ENCODE measurements around the gene UCN. TPM values are rescaled to one million over a fixed set of nuclear protein-coding genes. Genes with fewer than 3 reads are reported as not detected.

The UCN gene
- total RNA-seq, 1 experiment from 2014 or later: 4.4 TPM

DNA sequence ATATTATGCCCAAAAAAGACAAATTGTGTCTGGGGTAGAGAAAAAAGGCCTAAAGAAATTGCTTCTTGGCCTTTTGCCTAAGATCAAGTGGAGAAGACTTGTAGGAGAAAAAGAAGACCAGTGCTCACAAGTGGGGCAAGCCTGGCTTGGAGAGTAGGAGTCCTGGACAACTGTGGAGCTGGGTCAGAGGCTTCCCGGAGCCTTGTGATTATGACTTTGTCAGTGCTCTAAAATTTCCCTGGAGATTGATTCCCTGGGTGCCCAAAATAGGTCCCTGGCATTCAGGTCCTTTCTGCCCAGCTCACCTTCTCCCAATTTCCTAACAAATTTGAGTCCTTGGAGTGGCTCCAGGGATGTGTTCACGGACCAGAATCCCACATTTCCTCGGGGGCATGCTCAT lies 26.8 kb downstream of the UCN start:
- ChIA-PET POLR2A (no interaction called here), CTCF (interaction anchor here (0.6 kb wide), 2 partner anchors 144 to 403 kb away, joined by 3 to 5 read pairs; no protein-coding TSS in a partner anchor)
- no peak for ATAC-seq
- Histone ChIP-seq H3K9me3 (ENCODE audit: control insufficient read depth, insufficient read depth, low read depth, low read length) (no peaks in the 10 kb centered on the region), H3K27me3 (ENCODE audit: control insufficient read depth, insufficient read depth, low read length) (no peaks in the 10 kb centered on the region), H3K36me3 (ENCODE audit: control insufficient read depth, insufficient read depth, low read length) (no peaks in the 10 kb centered on the region), H3K4me1 (ENCODE audit: control insufficient read depth, insufficient read depth, low read length) (peaks cover 16% of the 10 kb centered on the region), H3K4me3 (ENCODE audit: low read depth in 2 of 2, low read length in 2 of 2) (no peak overlapping the region), H3K27ac (ENCODE audit: low read length) (no peak overlapping the region)
- BruUV-seq (replicated peaks): no TSS peak
- DNase-seq (ENCODE audit: low read depth, low spot score): no peak
- intact Hi-C loops (cut with micrococcal nuclease; ENCODE audit: unreplicated experiment) (loop anchor here (5.0 kb wide), 1 partner anchor 184 kb away; no protein-coding TSS in a partner anchor), in situ Hi-C loops (cut with HindIII; ENCODE audit: low pct_unique_long_range_greater_than_20kb, low sequenced_read_pairs) (no loop called here)
- TF ChIP-seq, protein P1, sequence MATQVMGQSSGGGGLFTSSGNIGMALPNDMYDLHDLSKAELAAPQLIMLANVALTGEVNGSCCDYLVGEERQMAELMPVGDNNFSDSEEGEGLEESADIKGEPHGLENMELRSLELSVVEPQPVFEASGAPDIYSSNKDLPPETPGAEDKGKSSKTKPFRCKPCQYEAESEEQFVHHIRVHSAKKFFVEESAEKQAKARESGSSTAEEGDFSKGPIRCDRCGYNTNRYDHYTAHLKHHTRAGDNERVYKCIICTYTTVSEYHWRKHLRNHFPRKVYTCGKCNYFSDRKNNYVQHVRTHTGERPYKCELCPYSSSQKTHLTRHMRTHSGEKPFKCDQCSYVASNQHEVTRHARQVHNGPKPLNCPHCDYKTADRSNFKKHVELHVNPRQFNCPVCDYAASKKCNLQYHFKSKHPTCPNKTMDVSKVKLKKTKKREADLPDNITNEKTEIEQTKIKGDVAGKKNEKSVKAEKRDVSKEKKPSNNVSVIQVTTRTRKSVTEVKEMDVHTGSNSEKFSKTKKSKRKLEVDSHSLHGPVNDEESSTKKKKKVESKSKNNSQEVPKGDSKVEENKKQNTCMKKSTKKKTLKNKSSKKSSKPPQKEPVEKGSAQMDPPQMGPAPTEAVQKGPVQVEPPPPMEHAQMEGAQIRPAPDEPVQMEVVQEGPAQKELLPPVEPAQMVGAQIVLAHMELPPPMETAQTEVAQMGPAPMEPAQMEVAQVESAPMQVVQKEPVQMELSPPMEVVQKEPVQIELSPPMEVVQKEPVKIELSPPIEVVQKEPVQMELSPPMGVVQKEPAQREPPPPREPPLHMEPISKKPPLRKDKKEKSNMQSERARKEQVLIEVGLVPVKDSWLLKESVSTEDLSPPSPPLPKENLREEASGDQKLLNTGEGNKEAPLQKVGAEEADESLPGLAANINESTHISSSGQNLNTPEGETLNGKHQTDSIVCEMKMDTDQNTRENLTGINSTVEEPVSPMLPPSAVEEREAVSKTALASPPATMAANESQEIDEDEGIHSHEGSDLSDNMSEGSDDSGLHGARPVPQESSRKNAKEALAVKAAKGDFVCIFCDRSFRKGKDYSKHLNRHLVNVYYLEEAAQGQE (IDR thresholded peaks at IDR 0.05; ENCODE audit: insufficient read depth in 1 of 2, low read depth in 2 of 2, low read length in 1 of 2): no peak
- TF ChIP-seq SIN3A (IDR thresholded peaks at IDR 0.05; ENCODE audit: borderline replicate concordance, insufficient read depth, low read depth, low read length): no peak
- no peak for TF ChIP-seq TCF7L2 (IDR thresholded peaks at IDR 0.05; ENCODE audit: low read depth, low read length)
- TF ChIP-seq POLR2AphosphoS5 (IDR thresholded peaks at IDR 0.05; ENCODE audit: low read depth, low read length): no peak
- TF ChIP-seq, protein P2, sequence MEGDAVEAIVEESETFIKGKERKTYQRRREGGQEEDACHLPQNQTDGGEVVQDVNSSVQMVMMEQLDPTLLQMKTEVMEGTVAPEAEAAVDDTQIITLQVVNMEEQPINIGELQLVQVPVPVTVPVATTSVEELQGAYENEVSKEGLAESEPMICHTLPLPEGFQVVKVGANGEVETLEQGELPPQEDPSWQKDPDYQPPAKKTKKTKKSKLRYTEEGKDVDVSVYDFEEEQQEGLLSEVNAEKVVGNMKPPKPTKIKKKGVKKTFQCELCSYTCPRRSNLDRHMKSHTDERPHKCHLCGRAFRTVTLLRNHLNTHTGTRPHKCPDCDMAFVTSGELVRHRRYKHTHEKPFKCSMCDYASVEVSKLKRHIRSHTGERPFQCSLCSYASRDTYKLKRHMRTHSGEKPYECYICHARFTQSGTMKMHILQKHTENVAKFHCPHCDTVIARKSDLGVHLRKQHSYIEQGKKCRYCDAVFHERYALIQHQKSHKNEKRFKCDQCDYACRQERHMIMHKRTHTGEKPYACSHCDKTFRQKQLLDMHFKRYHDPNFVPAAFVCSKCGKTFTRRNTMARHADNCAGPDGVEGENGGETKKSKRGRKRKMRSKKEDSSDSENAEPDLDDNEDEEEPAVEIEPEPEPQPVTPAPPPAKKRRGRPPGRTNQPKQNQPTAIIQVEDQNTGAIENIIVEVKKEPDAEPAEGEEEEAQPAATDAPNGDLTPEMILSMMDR (IDR thresholded peaks at IDR 0.05): no peak

DNA sequence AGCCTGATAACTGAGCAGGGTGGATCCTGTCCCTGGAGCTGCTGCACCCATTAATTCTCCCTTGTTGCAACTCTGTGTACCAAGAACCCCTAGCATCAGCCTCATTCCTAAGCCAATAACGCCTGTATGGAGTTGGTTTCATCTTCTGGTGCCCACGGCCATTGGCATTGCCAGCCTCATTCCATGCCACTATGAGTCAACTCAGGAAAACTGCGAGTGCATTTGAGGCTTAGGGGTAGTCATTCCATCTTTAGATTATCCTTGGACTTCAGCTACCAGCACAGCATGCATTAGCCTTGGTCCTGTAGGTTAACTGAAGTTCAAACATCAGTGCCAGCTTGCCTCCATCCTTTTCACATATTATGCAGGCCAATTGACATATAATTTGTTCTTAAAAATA lies 27.4 kb downstream of the UCN start:
- no peak overlapping the region for H3K4me3 ChIP-seq (ENCODE audit: low read depth in 2 of 2, low read length in 2 of 2)
- H3K9me3 ChIP-seq (ENCODE audit: control insufficient read depth, insufficient read depth, low read depth, low read length): no peaks in the 10 kb centered on the region
- ATAC-seq (no peak), DNase-seq (ENCODE audit: low read depth, low spot score) (no peak)
- intact Hi-C loops (cut with micrococcal nuclease; ENCODE audit: unreplicated experiment): loop anchor here (5.0 kb wide), 1 partner anchor 184 kb away; no protein-coding TSS in a partner anchor
- no peaks in the 10 kb centered on the region for H3K36me3 ChIP-seq (ENCODE audit: control insufficient read depth, insufficient read depth, low read length)
- CTCF ChIA-PET: interaction anchor here (0.6 kb wide), 1 partner anchor 143 kb away, joined by 5 read pairs; no protein-coding TSS in a partner anchor
- POLR2A ChIA-PET: interaction anchor here (0.7 kb wide), 1 partner anchor 37 kb away, joined by 3 read pairs; no protein-coding TSS in a partner anchor
- H3K27ac ChIP-seq (ENCODE audit: low read length): no peak overlapping the region
- no peaks in the 10 kb centered on the region for H3K27me3 ChIP-seq (ENCODE audit: control insufficient read depth, insufficient read depth, low read length)
- BruUV-seq (replicated peaks): no TSS peak
- TF ChIP-seq TCF7L2 (IDR thresholded peaks at IDR 0.05; ENCODE audit: low read depth, low read length): no peak
- H3K4me1 ChIP-seq (ENCODE audit: control insufficient read depth, insufficient read depth, low read length): peaks cover 16% of the 10 kb centered on the region
- in situ Hi-C loops (cut with HindIII; ENCODE audit: low pct_unique_long_range_greater_than_20kb, low sequenced_read_pairs): no loop called here

DNA sequence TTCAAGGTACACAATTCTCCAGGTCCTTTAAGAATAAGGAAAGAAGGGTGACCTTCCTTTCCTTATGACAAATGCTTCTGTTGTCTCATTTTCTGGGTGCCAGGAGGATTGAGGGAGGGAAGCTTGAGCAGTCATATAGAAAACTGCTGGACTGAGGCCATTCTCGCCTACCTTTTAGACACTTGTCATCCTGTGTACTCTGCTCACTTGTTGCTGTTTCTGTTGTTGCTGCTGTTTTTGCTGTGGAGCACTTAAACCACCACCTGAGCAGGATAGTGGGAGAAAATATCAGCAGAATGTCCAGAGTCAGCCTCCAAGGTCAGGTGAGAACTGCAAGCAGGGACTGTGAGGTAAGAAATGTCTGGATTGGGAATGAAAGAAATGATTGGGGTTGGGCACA lies 30.2 kb downstream of the UCN start:
- intact Hi-C loops (cut with micrococcal nuclease; ENCODE audit: unreplicated experiment) (no loop called here), in situ Hi-C loops (cut with HindIII; ENCODE audit: low pct_unique_long_range_greater_than_20kb, low sequenced_read_pairs) (no loop called here)
- POLR2A ChIA-PET: interaction anchor here (0.6 kb wide), 1 partner anchor 165 kb away, joined by 4 read pairs; no protein-coding TSS in a partner anchor
- DNase-seq (ENCODE audit: low read depth, low spot score) (no peak), ATAC-seq (no peak)
- CTCF ChIA-PET: interaction anchor here (0.6 kb wide), 1 partner anchor 98 kb away, joined by 4 read pairs; no protein-coding TSS in a partner anchor
- H3K4me1 ChIP-seq (ENCODE audit: control insufficient read depth, insufficient read depth, low read length): peaks cover 12% of the 10 kb centered on the region
- no peak overlapping the region for H3K27ac ChIP-seq (ENCODE audit: low read length)
- BruUV-seq (replicated peaks): no TSS peak
- no peaks in the 10 kb centered on the region for H3K9me3 ChIP-seq (ENCODE audit: control insufficient read depth, insufficient read depth, low read depth, low read length)
- no peak overlapping the region for H3K4me3 ChIP-seq (ENCODE audit: low read depth in 2 of 2, low read length in 2 of 2)
- no peaks in the 10 kb centered on the region for H3K27me3 ChIP-seq (ENCODE audit: control insufficient read depth, insufficient read depth, low read length)
- no peaks in the 10 kb centered on the region for H3K36me3 ChIP-seq (ENCODE audit: control insufficient read depth, insufficient read depth, low read length)
- no peak for TF ChIP-seq SIN3A (IDR thresholded peaks at IDR 0.05; ENCODE audit: borderline replicate concordance, insufficient read depth, low read depth, low read length)
- TF ChIP-seq TCF7L2 (IDR thresholded peaks at IDR 0.05; ENCODE audit: low read depth, low read length): no peak
- TF ChIP-seq, protein P1 (IDR thresholded peaks at IDR 0.05; ENCODE audit: insufficient read depth in 1 of 2, low read depth in 2 of 2, low read length in 1 of 2): no peak
- TF ChIP-seq, protein P2 (IDR thresholded peaks at IDR 0.05): no peak
- no peak for TF ChIP-seq POLR2AphosphoS5 (IDR thresholded peaks at IDR 0.05; ENCODE audit: low read depth, low read length)

Data from Panc1 (cell line).